IMR-90 (cell line): ENCODE results near the gene LCN2. TPM values are rescaled to one million over a fixed set of nuclear protein-coding genes. Genes with fewer than 3 reads are reported as not detected.

Source experiments
- ATAC-seq: fragments of 200-7000 bp; cut with Tn5 transposase; 2 replicates; pipeline ENCODE4 v1.9.1; 2020; ENCODE audit warnings: low read depth, mild to moderate bottlenecking, moderate library complexity
- BruUV-seq: library from RNA; stranded (reverse); fragments of 400-500 nt; replicated peaks from 2 replicates; lab custom pipeline; 2021; lab: Mats Ljungman, UMichigan
- CTCF ChIA-PET: fragments of 300-600 bp; formaldehyde crosslinking; extraction: SDS; loops from one replicate; lab custom pipeline; 2021; ENCODE audit warnings: antibody characterized with exemption; lab: Yijun Ruan, JAX
- POLR2A ChIA-PET: fragments of 300-600 bp; sonication (Branson Sonifier 250); formaldehyde crosslinking; loops from one replicate; lab custom pipeline; 2022; ENCODE audit warnings: antibody characterized with exemption; ENCODE audit not compliant: unreplicated experiment; lab: Charles Lee
- DNase-seq: peaks from one replicate; pipeline ENCODE4 v3.0.0; 2013
- H2AFZ ChIP-seq: replicated peaks from 2 replicates; pipeline ENCODE3; 2013; ENCODE audit warnings: low read length, mild to moderate bottlenecking; ENCODE audit not compliant: poor library complexity
- H2AK5ac ChIP-seq: 2 replicates; pipeline ENCODE4 v1.6.1; 2013; ENCODE audit warnings: low read depth, low read length, inconsistent platforms
- H2AK9ac ChIP-seq: replicated peaks from 2 replicates; pipeline ENCODE3; 2013; ENCODE audit warnings: mild to moderate bottlenecking, low read depth, low read length, moderate library complexity; ENCODE audit not compliant: poor library complexity
- H2BK120ac ChIP-seq: 2 replicates; pipeline ENCODE4 v1.6.1; 2013; ENCODE audit warnings: low read depth, low read length, inconsistent platforms
- H2BK15ac ChIP-seq: 3 replicates; pipeline ENCODE4 v1.6.1; 2013; ENCODE audit warnings: low read depth, low read length, inconsistent platforms
- H2BK20ac ChIP-seq: 2 replicates; pipeline ENCODE4 v1.6.1; 2013; ENCODE audit warnings: low read depth, mild to moderate bottlenecking, inconsistent platforms, low read length, moderate library complexity
- H2BK5ac ChIP-seq: 2 replicates; pipeline ENCODE4 v1.6.1; 2013; ENCODE audit warnings: mild to moderate bottlenecking, low read depth, low read length, inconsistent platforms; ENCODE audit not compliant: poor library complexity, severe bottlenecking
- H3K14ac ChIP-seq: replicated peaks from 2 replicates; pipeline ENCODE4 v1.6.1; 2013; ENCODE audit warnings: low read depth, low read length, inconsistent platforms
- H3K18ac ChIP-seq: 2 replicates; pipeline ENCODE4 v1.6.1; 2013; ENCODE audit warnings: low read depth, low read length, control low read depth
- H3K23ac ChIP-seq: 2 replicates; pipeline ENCODE4 v1.6.1; 2013; ENCODE audit warnings: low read depth, low read length, inconsistent platforms
- H3K27ac ChIP-seq: 2 replicates; pipeline ENCODE4 v1.5.1; 2013; ENCODE audit warnings: mild to moderate bottlenecking, control low read depth, low read length; ENCODE audit not compliant: insufficient read depth
- H3K27me3 ChIP-seq: 2 replicates; pipeline ENCODE4 v1.6.1; 2013; ENCODE audit warnings: low read length; ENCODE audit not compliant: control insufficient read depth, insufficient read depth
- H3K36me3 ChIP-seq: 2 replicates; pipeline ENCODE4 v1.6.1; 2013; ENCODE audit warnings: low read length, mixed read lengths; ENCODE audit not compliant: control insufficient read depth, insufficient read depth
- H3K4ac ChIP-seq: 2 replicates; pipeline ENCODE4 v1.6.1; 2013; ENCODE audit warnings: low read depth, low read length, inconsistent platforms
- H3K4me1 ChIP-seq: 2 replicates; pipeline ENCODE4 v1.6.1; 2013; ENCODE audit warnings: low read length, mixed read lengths; ENCODE audit not compliant: control insufficient read depth, insufficient read depth
- H3K4me2 ChIP-seq: 2 replicates; pipeline ENCODE4 v1.6.1; 2013; ENCODE audit warnings: low read depth, mild to moderate bottlenecking, control low read depth, low read length, moderate library complexity
- H3K4me3 ChIP-seq: 2 replicates; pipeline ENCODE4 v1.5.1; 2013; ENCODE audit warnings: low read depth, mild to moderate bottlenecking, control low read depth, low read length, moderate library complexity; ENCODE audit not compliant: insufficient read depth
- H3K56ac ChIP-seq: 2 replicates; pipeline ENCODE4 v1.6.1; 2013; ENCODE audit warnings: low read length, inconsistent platforms; ENCODE audit not compliant: insufficient read depth; ENCODE audit errors: extremely low read depth
- H3K79me1 ChIP-seq, 2 experiments: 2 replicates each; pipeline ENCODE4 v1.6.1; 2013; ENCODE audit warnings: low read length in 2 of 2, inconsistent platforms in 1 of 2, low read depth in 1 of 2
- H3K9ac ChIP-seq: 2 replicates; pipeline ENCODE4 v1.6.1; 2013; ENCODE audit warnings: low read depth, low read length, control low read depth
- H3K9me1 ChIP-seq: 2 replicates; pipeline ENCODE4 v1.6.1; 2013; ENCODE audit warnings: low read length, inconsistent platforms; ENCODE audit not compliant: insufficient read depth
- H3K9me3 ChIP-seq: 2 replicates; pipeline ENCODE4 v1.6.1; 2013; ENCODE audit warnings: low read length; ENCODE audit not compliant: control insufficient read depth, insufficient read depth
- H4K20me1 ChIP-seq: 2 replicates; pipeline ENCODE4 v1.6.1; 2013; ENCODE audit warnings: low read length, inconsistent platforms; ENCODE audit not compliant: insufficient read depth
- H4K5ac ChIP-seq: 2 replicates; pipeline ENCODE4 v1.6.1; 2013; ENCODE audit warnings: mild to moderate bottlenecking, low read depth, low read length, control low read depth
- H4K8ac ChIP-seq, 2 experiments: 2 replicates each; pipeline ENCODE4 v1.6.1; 2013; ENCODE audit warnings: low read depth in 2 of 2, low read length in 2 of 2, control low read depth in 1 of 2, inconsistent platforms in 1 of 2
- H4K91ac ChIP-seq: 2 replicates; pipeline ENCODE4 v1.6.1; 2013; ENCODE audit warnings: low read depth, low read length, inconsistent platforms; ENCODE audit not compliant: insufficient read depth
- CEBPB ChIP-seq: IDR thresholded peaks from 2 replicates; pipeline ENCODE4 v1.6.1; 2012; ENCODE audit warnings: low read depth, low read length, improper control_type of control experiment
- CHD1 ChIP-seq: IDR thresholded peaks from 2 replicates; pipeline ENCODE4 v1.6.1; 2012; ENCODE audit warnings: low read depth, low read length, improper control_type of control experiment
- MAFK ChIP-seq: IDR thresholded peaks from 2 replicates; pipeline ENCODE4 v1.6.1; 2012; ENCODE audit warnings: low read depth, low read length, improper control_type of control experiment
- MXI1 ChIP-seq: IDR thresholded peaks from 2 replicates; pipeline ENCODE4 v1.6.1; 2012; ENCODE audit warnings: low read depth, mild to moderate bottlenecking, low read length, moderate library complexity, borderline replicate concordance
- NFE2L2 ChIP-seq: fragments of 150-350 bp; IDR thresholded peaks from 2 replicates; pipeline ENCODE4 v1.6.1; 2016; ENCODE audit warnings: low read depth, mild to moderate bottlenecking, low read length
- POLR2A ChIP-seq: IDR thresholded peaks from 2 replicates; pipeline ENCODE4 v1.6.1; 2012; ENCODE audit warnings: mild to moderate bottlenecking, low read depth, low read length
- RAD21 ChIP-seq: IDR thresholded peaks from 2 replicates; pipeline ENCODE4 v1.6.1; 2012; ENCODE audit warnings: low read length, improper control_type of control experiment
- RFX5 ChIP-seq: IDR thresholded peaks from 2 replicates; pipeline ENCODE4 v1.8.0; 2012; ENCODE audit warnings: low read depth, mild to moderate bottlenecking, low read length, moderate library complexity
- SMC3 ChIP-seq: fragments of 150-350 bp; IDR thresholded peaks from 2 replicates; pipeline ENCODE4 v1.6.1; 2016; ENCODE audit warnings: low read depth, mild to moderate bottlenecking, antibody characterized with exemption, low read length, moderate library complexity
- WGBS, 2 experiments: methylation state at CpG; one replicate each; pipeline versions ENCODE4 v1.1.5 to v1.1.7; 2013; ENCODE audit warnings: missing lambda C conversion rate in 2 of 2; ENCODE audit not compliant: insufficient read length in 1 of 2; ENCODE audit errors: extremely low coverage in 2 of 2; 5-methylcytosine and 5-hydroxymethylcytosine counted together
- dilution Hi-C: fragments of 300-500 bp; cut with HindIII; formaldehyde crosslinking; loops from one replicate; pipeline ENCODE4 v1.14.3; 2018; ENCODE audit warnings: low sequenced_read_pairs; ENCODE audit not compliant: unreplicated experiment
- in situ Hi-C: fragments of 300-500 bp; cut with MboI; formaldehyde crosslinking; loops from 3 replicates; pipeline ENCODE4 v1.14.3; 2019; ENCODE audit warnings: low sequenced_read_pairs, inconsistent platforms, mixed read lengths
- intact Hi-C: fragments of 100-400 bp; cut with micrococcal nuclease; formaldehyde crosslinking; loops from 2 replicates; pipeline ENCODE4 v1.10.0; 2022
- polyA plus RNA-seq, 3 experiments: library from polyadenylated mRNA; depleted of rRNA; stranded (reverse); fragments of >200 nt; gene quantifications; 2 replicates each; pipeline ENCODE4 v1.2.3, GENCODE V29; 2012; ENCODE audit warnings: low replicate concordance in 1 of 3
- total RNA-seq: library from RNA; depleted of rRNA; stranded (reverse); fragments of >200 nt; gene quantifications from 2 replicates; pipeline ENCODE4 v1.2.3, GENCODE V29; 2012
- TF ChIP-seq, protein P1 (sequence below): conservative IDR thresholded peaks from 2 replicates; pipeline ENCODE4 v1.5.1; 2012; ENCODE audit warnings: mild to moderate bottlenecking, low read depth, low read length, improper control_type of control experiment

Gene LCN2
- total and polyA plus RNA-seq, 2 of the 4 experiments (the other 2 are of a cell fraction) = not detected

DNA sequence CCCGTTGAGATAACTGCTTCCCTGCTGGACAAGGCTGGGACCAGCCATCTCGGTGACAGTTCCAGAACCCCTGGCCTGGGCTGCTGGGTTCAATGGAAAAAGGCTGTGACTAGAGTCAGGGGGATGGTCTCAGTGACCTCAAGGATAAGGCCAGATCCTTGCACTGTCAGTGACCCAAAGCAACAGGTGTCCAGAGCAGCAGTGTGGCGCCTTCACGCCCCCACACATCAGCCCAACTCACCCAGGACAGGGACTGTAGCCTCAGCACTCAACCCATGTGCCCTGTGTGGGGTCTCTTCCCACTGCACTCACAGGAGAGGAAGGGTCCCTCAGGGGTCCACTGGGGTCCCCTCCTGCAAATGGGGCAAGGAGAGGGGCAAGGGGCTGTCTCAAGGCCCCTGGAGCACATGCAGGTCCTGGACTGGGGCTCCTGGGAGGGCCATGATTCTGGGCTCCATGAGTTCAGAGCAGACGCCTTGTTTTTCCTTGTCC lies 698 bp upstream of the LCN2 start:
- Histone ChIP-seq H3K9me3 (no peaks in the 10 kb centered on the region), H3K9ac (no peak overlapping the region), H3K23ac (no peak overlapping the region), H3K27ac (no peak overlapping the region), H4K91ac (no peak overlapping the region), H3K56ac (no peak overlapping the region), H2AK9ac (peak overlapping the region; percentile 28), H3K14ac (no peak overlapping the region), H3K9me1 (0 out of 2 replicates have a peak, but pooled peaks cover 2% of the 10 kb centered on the region), H3K18ac (no peak overlapping the region), H3K27me3 (peaks cover 10% of the 10 kb centered on the region; the same call in 1 of the 2 replicates), H2AFZ (no peak overlapping the region), H2BK120ac (no peak overlapping the region), H2BK20ac (no peak overlapping the region), H4K20me1 (no peaks in the 10 kb centered on the region; the same call in 1 of the 2 replicates), H2BK15ac (no peak overlapping the region), H3K4me2 (no peak overlapping the region), H3K4me1 (no peaks in the 10 kb centered on the region), H3K4me3 (no peak overlapping the region), H3K4ac (no peak overlapping the region), H4K5ac (no peak overlapping the region), H2BK5ac (no peak overlapping the region), H4K8ac (no peak overlapping the region), H2AK5ac (no peak overlapping the region), H3K36me3 (no peaks in the 10 kb centered on the region), H3K79me1 (no peaks in the 10 kb centered on the region)
- DNase-seq (no peak), ATAC-seq (no peak)
- intact Hi-C loops (no loop called here), in situ Hi-C loops (no loop called here), dilution Hi-C loops (no loop called here)
- POLR2A ChIA-PET = no interaction called here
- CTCF ChIA-PET = no interaction called here
- BruUV-seq = no TSS peak
- no peak for TF ChIP-seq NFE2L2
- no peak for TF ChIP-seq CHD1
- TF ChIP-seq RFX5 = no peak
- no peak for TF ChIP-seq POLR2A
- no peak for TF ChIP-seq SMC3
- no peak for TF ChIP-seq MAFK
- no peak for TF ChIP-seq RAD21
- TF ChIP-seq MXI1 = no peak
- no peak for TF ChIP-seq CEBPB
- TF ChIP-seq, protein P1, sequence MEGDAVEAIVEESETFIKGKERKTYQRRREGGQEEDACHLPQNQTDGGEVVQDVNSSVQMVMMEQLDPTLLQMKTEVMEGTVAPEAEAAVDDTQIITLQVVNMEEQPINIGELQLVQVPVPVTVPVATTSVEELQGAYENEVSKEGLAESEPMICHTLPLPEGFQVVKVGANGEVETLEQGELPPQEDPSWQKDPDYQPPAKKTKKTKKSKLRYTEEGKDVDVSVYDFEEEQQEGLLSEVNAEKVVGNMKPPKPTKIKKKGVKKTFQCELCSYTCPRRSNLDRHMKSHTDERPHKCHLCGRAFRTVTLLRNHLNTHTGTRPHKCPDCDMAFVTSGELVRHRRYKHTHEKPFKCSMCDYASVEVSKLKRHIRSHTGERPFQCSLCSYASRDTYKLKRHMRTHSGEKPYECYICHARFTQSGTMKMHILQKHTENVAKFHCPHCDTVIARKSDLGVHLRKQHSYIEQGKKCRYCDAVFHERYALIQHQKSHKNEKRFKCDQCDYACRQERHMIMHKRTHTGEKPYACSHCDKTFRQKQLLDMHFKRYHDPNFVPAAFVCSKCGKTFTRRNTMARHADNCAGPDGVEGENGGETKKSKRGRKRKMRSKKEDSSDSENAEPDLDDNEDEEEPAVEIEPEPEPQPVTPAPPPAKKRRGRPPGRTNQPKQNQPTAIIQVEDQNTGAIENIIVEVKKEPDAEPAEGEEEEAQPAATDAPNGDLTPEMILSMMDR = no peak
- WGBS, 2 experiments = no CpG with 5 or more reads among the region's 5 CpGs
